Activated CD4-positive, alpha-beta T cell treated with anti-CD3 and anti-CD28 coated beads for 24 hours (primary cell): ENCODE measurements around the gene TBC1D32.
"Not testable (repeated sequence)": the region's sequence is repeated elsewhere in the genome, so short reads cannot be mapped to it uniquely, and the experiment has no call there.

ENCODE experiments used
- DNase-seq, 2 donors: peaks; one replicate each; pipeline ENCODE4 v3.0.0-alpha.2; 2020; ENCODE audit warnings: low read depth in 2 of 2

Gene TBC1D32, protein sequence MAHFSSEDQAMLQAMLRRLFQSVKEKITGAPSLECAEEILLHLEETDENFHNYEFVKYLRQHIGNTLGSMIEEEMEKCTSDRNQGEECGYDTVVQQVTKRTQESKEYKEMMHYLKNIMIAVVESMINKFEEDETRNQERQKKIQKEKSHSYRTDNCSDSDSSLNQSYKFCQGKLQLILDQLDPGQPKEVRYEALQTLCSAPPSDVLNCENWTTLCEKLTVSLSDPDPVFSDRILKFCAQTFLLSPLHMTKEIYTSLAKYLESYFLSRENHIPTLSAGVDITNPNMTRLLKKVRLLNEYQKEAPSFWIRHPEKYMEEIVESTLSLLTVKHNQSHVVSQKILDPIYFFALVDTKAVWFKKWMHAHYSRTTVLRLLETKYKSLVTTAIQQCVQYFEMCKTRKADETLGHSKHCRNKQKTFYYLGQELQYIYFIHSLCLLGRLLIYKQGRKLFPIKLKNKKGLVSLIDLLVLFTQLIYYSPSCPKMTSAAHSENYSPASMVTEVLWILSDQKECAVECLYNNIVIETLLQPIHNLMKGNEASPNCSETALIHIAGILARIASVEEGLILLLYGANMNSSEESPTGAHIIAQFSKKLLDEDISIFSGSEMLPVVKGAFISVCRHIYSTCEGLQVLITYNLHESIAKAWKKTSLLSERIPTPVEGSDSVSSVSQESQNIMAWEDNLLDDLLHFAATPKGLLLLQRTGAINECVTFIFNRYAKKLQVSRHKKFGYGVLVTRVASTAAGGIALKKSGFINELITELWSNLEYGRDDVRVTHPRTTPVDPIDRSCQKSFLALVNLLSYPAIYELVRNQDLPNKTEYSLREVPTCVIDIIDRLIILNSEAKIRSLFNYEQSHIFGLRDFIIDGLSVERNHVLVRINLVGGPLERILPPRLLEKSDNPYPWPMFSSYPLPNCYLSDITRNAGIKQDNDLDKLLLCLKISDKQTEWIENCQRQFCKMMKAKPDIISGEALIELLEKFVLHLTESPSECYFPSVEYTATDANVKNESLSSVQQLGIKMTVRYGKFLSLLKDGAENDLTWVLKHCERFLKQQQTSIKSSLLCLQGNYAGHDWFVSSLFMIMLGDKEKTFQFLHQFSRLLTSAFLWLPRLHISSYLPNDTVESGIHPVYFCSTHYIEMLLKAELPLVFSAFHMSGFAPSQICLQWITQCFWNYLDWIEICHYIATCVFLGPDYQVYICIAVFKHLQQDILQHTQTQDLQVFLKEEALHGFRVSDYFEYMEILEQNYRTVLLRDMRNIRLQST

DNA sequence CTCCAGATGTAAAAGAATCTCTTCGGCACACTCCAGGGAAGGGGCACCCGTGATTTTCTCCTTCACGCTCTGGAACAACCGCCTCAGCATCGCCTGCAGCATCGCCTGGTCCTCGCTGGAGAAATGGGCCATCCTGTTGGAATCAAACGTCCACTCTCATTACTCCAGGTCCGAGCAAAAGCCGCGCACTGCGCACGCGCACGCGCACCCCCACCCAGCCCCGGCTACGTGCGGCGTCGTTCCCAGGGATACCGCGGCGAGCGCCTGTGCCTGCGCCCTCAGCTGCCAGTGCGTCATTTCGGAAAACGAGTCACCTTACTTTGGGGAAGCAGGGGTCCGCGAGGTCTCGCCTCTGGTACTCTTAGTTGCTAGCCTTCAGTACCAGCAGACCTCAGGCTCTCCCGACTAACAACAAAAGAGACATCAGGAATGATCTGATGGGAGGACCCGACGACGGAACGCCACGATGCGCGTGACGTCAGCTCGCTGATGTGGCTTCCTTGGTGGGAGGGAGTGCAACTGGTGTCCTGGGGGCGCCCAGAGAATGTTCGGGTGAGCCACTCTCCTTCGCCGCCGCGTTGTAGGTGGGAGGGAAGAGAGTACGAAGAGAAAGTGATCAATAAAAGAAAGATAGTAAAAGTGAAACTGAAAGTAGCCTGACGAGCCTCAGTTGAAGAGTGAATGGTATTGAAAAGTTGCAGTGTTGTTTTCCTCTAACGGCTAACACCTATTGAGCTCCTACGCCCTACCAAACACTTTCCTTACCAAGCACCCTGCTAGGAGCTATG is at the start of gene TBC1D32:
Gene TBC1D32, minus strand, starts transcription at position 182 of the 788 bp plus-strand sequence. Its CDS starts 50 bp downstream, at position 132.
- peak; percentile 64 to 77 for DNase-seq

DNA sequence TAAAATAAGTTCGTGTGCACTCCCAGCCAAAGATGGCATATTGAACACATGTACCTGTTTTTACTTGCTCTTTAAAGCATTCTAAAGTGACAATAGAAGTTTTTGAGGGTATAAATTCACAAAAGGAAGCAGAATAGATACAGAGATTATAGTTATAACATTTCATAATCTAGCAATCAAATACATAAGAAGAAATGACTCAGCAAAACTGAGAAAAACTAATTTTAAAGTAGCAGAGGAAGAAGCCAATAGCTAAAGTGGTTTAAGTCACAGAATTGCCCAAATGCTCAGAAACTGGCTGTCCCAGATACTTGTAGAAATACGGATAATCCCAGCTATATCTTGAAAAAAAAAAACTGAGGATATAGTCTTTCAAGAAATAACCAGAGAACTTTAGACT is 49.2 kb upstream of the TBC1D32 start:
- no peak for DNase-seq

DNA sequence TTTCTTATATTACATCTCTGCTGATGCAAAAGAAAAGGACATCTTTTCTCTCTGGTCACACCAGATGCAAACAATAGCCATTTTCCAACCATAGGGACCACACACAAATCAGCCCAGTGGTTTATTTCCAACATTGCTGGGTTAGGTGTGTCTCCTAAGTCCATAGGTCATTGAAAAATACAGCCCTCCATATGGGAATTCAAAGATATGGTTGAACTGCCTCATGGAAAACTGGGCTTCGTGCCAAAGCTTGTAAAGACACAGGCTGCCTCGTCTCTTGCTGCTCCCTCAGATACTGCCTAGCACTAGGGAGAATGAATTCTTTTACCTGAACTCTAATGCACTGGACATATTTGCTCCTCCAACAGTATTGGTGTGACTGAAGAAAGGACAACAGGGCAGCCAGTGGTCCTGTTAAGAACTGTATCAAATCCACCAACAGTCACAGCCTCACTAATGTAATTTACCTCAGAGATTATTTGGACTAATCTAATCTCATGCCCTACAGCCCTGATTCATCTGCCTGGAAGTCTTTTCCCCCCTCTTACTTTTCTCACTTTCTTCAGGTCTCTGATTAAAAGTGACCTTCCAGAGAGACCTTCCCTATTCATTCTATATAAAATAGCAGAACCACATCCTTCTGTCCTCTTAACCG is 48.3 kb upstream of the TBC1D32 start:
- DNase-seq, result no peak

DNA sequence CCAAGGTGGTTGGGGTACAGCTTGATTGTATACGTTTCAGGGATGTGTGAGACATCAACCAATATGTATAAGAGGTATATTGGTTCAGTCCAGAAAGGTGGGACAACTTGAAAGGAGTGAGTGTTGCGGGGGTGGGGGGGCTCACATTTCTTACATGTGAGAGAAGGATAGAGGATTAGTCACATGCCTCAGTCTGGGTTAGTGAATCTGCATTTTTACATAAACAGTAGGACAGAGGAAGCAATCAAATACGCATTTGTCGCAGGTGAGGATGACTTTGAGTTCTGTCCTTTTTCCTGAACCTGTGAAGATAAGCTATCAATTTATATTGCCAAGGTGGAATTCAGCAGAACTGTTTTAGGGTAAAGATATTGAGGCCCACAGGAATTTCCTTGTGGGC is 42.1 kb upstream of the TBC1D32 start:
- no peak for DNase-seq

DNA sequence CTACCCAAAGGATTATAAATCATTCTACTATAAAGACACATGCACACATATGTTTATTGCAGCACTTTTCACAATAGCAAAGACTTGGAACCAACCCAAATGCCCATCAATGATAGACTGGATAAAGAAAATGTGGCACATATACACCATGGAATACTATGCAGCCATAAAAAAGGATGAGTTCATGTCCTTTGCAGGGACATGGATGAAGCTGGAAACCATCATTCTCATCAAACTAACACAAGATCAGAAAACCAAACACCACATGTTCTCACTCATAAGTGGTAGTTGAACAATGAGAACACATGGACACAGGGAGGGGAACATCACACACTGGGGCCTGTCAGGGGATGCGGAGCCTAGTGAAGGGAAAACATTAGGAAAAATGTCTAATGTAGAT is 39.9 kb upstream of the TBC1D32 start:
- DNase-seq, result not testable (repeated sequence)

DNA sequence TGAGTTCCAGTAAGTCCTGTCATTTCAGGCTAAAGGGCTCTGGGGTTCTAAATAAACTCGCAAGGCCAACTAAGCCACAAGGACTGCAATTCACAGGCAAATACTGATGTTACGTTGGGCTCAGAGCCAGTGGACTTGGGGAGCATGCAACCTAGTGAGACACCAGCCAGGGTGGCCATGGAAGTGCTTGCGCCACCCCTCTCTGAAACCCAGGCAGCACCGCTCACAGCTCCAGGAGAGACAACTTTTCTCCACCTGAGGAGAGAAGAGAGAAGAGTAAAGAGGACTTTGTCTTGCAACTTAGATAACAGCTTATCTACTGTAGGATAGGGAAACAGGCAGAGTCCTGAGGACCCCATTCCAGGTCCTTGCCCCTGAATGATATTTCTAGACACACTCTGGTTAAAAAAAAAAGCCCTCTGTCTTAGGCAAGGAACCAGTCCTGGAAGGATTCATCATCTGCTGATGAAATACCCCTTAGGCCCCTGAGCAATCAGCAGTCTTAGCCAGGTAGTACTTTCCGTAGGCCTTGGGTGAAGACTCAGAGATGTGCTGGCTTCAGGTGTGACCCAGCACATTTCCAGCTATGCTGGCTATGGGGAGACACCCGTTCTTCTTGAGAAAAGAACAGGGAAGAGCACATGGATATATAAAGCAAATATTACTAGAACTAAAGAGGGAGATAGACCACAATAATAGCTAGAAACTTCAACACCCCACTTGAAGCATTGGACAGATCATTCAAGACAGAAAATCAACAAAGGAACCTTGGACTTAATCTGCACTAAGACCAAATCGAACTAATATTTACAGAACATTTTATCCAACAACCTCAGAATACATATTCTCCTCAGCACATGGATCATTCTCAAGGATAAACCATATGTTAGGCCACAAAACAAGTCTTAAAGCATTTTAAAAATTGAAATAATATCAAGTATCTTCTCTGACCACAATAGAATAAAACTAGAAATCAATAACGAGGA is 31.5 kb upstream of the TBC1D32 start:
- no peak for DNase-seq

DNA sequence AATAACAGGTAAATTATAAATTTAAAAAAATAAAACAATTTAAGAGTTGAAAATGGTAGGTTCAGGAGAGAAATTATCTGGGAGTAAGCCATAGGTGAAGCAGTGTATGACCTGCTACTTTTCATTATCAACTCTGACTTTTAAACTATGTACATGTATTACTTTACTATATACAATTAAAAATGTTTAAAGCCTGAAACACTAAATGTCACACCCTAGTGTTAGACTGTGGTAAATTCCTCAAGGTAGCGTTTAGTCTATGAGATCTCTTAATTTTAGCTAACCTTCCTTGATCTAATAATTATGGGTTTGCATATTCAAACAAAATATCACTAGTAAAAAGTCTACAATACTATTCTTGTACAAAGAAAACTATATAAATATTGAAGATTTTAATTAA is 22.3 kb upstream of the TBC1D32 start:
- no peak for DNase-seq

DNA sequence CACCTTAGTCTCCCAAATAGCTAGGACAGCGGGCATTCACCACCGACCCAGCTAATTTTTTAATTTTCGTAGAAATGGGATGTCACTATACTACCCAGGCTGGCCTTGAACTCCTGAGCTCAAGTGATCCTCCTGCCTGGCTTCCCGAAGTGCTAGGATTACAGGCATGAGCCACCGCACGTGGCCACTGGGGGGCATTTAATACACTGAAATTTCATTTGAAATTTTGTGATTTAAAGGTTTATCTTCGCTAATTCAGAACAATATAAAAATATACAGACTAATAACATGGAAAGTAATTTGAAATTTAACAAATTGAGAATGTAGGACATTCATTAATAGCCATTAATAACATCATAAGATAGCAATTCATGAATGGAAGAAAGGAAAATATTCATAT is 20.5 kb upstream of the TBC1D32 start:
- DNase-seq, result no peak

DNA sequence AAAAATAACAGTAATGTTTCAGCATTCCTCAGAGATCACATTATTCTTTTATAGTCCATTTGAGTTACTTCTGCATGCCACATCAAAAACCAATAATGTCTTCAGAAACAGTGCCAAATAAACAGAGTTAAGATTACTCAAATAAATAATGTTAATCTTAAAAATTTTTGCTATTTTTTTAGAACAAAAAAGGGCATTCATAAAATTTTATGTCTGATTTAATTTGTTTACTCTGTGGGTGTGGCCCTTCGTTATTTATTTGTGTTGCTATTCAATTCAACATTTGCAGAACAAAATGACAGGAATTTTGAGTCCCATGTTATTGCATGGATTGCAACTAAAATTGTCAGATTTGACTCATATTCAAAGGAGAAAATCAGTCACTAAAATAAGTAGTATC is 18.7 kb upstream of the TBC1D32 start:
- no peak for DNase-seq

DNA sequence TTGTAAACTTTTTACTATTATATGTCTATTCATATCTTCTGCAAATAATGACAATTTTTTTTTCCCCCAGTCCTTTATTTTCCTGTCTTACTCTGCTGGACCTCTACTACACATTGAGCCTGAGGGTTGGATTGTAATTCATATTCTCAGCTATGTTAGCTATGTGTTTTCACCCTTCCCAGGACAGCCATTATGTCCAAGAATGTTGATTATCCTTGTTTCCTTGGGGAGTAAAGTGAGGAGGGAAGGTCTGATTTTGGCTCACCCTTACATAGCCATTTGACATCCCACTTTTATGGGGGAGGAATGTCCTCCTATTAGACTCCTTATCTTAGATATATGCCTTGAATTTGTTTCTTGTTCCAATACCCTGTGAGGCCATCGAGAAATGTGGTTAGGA is 17.6 kb upstream of the TBC1D32 start:
- DNase-seq, result no peak

DNA sequence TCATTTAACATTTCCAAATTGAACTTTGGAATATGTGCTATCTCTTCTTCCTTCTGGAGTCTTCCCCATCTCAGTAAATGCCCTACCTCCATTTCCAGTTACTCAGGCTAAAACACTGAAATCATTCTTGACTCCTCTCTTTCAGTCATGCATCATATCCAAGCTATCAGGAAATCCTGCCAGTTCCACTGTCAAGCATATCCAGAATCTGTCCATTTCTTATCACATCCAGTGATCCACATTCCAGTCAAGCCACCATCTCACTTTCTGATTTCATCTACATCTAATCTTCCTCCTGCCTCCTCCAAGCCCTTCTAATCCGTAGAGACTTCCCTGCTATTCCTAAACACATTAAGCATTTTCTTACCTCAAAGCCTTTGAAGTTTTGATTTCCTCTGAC is 15.3 kb upstream of the TBC1D32 start:
- DNase-seq, result no peak

DNA sequence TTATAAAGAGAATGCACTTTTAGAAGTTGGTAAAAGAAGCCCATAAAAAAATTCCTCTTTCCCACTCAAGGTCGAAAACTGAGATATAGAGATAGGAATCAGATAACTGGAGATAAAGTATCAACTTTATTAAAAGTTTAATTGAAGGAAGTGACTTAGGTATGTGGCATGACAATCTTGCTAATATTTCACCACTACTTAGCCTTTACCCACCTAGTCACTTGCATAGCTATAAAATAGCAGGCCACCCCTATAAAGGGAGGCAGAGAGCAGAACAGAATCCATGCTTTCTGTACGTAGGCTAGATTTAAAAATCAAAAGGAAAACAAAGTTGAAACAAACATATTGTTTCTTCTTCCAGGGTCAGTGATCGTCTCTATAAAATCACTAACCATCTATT is 13.2 kb upstream of the TBC1D32 start:
- no peak for DNase-seq

DNA sequence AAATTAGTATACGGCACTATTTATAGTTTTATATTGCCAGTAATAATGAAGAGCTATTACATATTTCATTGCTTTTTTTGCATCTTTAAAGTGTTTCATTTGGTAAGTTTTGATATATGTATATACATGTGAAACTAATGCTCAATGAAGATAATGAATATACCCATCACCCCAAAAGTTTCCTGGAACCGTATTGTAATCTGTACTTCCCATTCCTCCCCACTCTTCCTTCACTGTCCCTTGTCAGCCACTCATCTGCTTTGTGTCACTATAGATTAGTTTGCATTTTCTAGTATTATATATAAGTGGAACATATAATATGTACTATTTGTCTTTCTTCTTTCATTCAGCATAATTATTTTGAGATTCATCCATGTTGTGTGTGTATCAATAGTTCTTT is 10.3 kb upstream of the TBC1D32 start:
- DNase-seq, result no peak

DNA sequence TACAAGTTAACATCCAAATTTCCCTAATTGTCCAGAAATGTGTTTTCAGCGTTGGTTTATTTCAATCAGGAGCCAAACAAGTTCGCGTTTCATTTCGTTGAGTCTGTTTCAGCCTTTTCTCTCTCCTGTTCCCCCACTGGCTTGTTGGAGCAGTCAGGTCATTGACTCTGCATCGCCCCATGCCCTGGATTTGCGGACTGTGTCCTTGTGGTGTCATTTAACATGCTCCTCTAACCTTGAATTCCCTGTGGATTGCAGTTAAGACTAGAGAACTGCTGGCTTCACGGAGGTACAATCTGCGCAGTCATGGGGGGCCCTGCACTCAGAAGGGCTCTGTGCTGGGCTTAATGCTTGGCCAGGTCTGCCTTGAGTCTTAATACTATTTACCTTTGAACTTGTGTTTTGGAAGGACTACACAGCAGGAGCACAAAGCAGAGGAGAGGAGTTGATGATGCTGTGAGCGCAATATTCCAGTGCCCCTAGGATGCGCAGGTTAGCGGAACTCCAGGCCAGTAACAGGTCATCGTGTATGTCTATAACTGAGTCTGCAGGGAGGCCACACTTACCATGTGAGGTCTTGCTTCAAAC is 5.5 kb upstream of the TBC1D32 start:
- no peak for DNase-seq

DNA sequence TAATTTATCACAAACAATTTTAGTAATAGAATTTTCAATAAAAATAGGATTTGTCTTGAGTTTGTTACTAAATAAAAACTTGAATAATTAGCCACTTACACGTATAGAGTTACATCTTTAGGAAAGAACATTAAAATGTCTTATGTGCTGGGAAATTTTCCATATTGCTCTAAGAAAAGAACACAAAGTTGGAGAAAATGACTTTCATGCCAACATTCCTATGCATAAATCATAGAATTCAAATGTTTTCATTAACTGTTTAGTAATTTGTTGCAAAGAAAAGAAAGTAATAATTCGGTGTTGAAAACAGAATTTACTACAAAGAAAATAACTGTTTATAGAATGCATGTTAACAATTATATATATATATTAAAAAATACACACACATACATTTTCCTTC is 4.7 kb upstream of the TBC1D32 start:
- no peak for DNase-seq

DNA sequence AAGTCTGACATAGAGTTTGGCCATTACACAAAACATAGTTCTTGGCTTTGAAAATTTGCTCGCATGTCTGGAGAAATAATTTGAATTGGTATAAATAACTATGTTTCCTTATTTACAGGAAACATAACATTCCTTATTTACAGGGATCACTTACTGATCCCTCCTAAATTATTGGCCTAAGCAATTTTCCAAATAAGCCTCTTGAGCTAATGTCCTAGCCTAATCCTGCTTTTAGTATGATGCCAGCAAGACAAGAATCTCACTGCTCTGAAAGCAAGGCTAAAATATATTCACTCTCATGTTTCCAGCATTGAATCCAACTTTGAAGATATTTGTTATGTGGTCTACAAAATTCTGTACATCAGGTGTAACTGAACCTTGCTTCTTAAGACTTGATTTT is 4.1 kb upstream of the TBC1D32 start:
- no peak for DNase-seq

DNA sequence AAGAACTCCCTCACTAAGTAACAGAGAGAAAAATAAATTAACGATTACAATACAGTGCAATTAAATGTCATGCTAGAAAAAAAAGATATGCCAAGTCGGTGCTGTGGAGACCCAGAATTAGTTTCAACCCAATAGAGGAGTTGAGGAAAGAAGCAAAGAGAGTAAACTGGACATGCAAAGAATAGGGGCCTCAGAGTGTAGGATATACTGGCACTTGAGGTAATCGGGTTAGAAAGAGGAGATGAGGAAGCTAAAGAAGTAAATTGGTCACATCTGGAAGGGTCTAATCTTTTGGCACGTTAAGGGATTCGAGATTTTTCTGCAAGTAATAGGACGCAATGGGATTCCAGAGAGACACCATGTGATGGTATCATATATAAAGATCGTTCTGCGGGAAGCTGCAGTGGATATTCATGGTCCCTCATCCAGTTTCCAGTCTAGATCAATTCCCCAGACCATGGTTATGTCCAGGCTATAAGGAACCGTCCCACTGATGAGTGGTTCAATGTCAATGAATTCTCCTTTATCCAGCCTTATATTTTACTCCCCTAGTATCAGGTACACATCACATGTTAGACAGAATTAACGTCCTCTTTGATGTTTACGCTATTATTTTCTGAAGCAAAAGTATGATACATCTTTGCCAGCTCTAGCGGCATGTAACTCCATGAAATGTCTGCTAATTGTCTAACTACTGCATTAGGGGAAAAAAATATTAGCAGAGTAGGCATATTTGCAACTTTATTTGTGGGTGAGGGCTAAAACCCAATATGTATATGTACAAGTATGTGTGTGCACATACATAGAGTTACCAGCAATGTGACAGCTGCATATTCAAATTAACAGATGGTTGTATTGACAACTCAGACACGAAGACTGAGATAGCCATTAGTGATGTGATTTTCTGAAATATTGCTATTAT is 1.1 kb upstream of the TBC1D32 start:
- no peak for DNase-seq

DNA sequence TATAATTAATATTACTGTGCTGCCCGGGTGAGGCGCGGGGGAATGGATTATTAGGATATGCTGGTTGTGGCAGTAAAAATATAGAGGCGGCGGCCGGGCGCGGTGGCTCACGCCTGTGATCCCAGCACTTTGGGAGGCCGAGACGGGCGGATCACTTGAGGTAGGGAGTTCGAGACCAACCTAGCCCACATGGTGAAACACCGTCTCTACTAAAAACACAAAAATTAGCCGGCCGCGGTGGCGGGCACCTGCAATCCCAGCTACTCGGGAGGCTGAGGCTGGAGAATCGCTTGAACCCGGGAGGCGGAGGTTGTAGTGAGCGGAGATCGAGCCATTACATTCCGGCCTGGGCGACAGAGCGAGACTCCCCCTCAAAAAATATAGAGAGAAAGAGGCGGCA is 586 bp downstream of the TBC1D32 start:
- not testable (repeated sequence) for DNase-seq
